HFF-Myc (cell line): ENCODE data around the gene RBBP6.

ENCODE experiments used
- DNase-seq: peaks from one replicate; pipeline ENCODE4 v3.0.0-alpha.2; 2011; ENCODE audit warnings: low read depth; ENCODE audit errors: extremely low read depth
- H3K4me3 ChIP-seq: replicated peaks from 2 replicates; pipeline ENCODE4 v1.5.1; 2011; ENCODE audit warnings: low read depth, mild to moderate bottlenecking, control low read depth, low read length
- CTCF ChIP-seq: IDR thresholded peaks from 2 replicates; pipeline ENCODE4 v1.5.1; 2012; ENCODE audit warnings: mild to moderate bottlenecking, low read depth, low read length, control low read depth; ENCODE audit errors: missing control alignments

The RBBP6 gene

GRCh38 chr16:24577167-24577566 lies 37.8 kb downstream of the RBBP6 start:
- TF ChIP-seq CTCF = no peak
- DNase-seq = no peak
- no peak overlapping the region for H3K4me3 ChIP-seq

GRCh38 chr16:24580665-24581064 lies 41.3 kb downstream of the RBBP6 start:
- DNase-seq = peak; percentile 5
- no peak overlapping the region for H3K4me3 ChIP-seq
- peak; percentile 36 for TF ChIP-seq CTCF

GRCh38 chr16:24583494-24583893 lies 44.1 kb downstream of the RBBP6 start:
- DNase-seq = no peak
- no peak overlapping the region for H3K4me3 ChIP-seq
- no peak for TF ChIP-seq CTCF

GRCh38 chr16:24589997-24590396 lies 50.6 kb downstream of the RBBP6 start:
- H3K4me3 ChIP-seq = no peak overlapping the region
- no peak for TF ChIP-seq CTCF
- DNase-seq = no peak

- DNase-seq = no peak
- no peak for TF ChIP-seq CTCF
- H3K4me3 ChIP-seq = no peak overlapping the region
Observed at GRCh38 chr16:24598777-24599437, 59.5 kb downstream of the RBBP6 start.

- DNase-seq = no peak
- H3K4me3 ChIP-seq = no peak overlapping the region
- no peak for TF ChIP-seq CTCF
Observed at GRCh38 chr16:24609417-24609739, 70.0 kb downstream of the RBBP6 start.
